GM19193 (cell line): Measurements from ENCODE around the gene NHLRC1.

Experiments used
- POLR2A ChIP-seq: IDR thresholded peaks from 4 replicates; pipeline ENCODE4 v1.6.1; 2011; ENCODE audit not compliant: insufficient read depth, insufficient read length; ENCODE audit errors: extremely low read depth

The NHLRC1 gene

DNA sequence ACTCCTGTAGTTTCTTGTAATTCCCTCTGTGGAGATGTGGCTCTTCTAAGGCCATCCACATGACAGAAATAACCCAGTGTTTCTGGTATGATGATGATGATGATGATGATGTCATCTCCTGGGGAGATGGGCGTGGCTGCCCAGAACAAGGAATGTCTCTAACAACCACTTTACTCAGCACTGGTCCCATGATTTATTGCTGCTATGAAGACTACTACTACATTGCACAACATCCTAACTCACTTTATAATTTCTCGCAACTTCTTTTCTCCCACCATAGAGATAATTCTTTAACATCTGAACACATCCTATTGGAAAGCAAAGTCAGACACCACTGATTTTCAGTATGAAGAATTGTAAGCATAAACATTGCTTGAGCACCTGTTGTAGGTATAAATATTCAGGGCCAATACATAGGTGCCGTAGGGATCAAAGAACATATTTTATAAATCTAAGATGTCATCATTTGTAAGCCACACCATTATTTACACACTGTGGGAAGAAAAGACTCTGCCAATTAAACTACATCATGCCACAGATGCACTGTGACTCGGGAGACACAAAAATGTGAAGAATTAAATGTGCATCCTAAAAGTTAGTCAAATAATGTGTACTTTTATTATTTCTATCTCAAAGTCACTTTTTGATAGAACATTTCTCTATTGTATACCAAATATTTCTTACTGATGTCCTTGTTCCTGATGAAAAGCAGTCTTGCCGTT lies 26.0 kb upstream of the NHLRC1 start:
- no peak for TF ChIP-seq POLR2A

- no peak for TF ChIP-seq POLR2A
Measured at GRCh38 chr6:18147616-18148015, 25.1 kb upstream of the NHLRC1 start.

DNA sequence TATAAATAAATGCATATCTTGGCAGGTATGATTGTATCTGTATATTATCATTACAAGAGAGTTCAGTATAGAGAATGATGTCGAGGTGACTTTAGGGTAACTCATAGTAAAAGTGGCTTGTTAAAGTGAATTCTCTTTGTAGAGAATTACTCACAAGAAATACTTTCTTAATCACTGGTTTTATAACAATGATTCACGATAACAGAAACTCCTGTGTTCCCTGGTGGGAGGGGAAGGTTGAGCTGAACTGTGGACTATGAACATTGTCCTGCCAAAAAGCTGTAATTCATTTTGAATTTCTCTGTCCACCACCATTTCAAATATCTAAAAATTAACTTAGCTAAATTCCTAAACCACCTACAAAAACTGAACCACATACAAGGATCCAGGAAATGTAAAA lies 24.7 kb upstream of the NHLRC1 start:
- no peak for TF ChIP-seq POLR2A

GRCh38 chr6:18142591-18142861 lies 20.0 kb upstream of the NHLRC1 start:
- TF ChIP-seq POLR2A: no peak

DNA sequence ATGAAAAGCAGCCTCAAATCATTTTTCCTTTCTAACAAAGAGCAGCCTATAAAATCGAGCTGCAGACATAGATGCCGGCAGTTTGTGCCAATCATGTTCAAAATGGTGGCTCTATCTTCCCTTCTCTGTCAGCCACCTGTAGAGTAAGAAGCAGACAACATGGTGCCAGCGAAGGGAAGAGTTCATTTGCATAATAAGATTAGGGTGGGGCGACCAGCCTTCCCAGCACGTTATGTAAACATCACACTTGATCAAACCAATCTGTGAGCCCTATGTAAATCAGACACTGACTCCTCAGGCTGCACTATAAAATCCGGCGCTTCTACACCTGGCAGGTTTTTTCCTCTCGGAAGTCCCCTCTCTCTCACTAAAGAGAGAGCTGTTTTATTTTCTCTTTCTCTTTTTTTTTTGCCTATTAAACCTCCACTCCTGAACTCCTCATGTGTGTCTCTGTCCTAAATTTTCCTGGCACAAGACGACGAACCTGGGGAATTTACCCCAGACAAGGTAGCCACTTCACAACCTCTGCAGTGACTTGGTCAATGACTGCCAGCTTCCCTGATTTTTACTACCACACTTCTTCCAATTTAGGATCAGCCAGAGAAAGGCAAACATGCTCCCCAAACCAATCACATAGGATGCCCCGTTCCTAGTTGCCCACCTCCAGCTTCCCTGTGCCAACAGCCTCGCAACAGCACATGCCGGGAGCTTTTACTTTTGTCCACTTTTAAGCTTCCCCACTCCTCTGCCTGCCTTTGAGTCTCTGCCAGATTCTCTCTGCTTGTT lies 19.5 kb upstream of the NHLRC1 start:
- TF ChIP-seq POLR2A: no peak

- TF ChIP-seq POLR2A: no peak
Measured at GRCh38 chr6:18139935-18140621, 17.6 kb upstream of the NHLRC1 start.

- TF ChIP-seq POLR2A: no peak
Measured at GRCh38 chr6:18138906-18139305, 16.4 kb upstream of the NHLRC1 start.

GRCh38 chr6:18136260-18136659 lies 13.8 kb upstream of the NHLRC1 start:
- TF ChIP-seq POLR2A: no peak

DNA sequence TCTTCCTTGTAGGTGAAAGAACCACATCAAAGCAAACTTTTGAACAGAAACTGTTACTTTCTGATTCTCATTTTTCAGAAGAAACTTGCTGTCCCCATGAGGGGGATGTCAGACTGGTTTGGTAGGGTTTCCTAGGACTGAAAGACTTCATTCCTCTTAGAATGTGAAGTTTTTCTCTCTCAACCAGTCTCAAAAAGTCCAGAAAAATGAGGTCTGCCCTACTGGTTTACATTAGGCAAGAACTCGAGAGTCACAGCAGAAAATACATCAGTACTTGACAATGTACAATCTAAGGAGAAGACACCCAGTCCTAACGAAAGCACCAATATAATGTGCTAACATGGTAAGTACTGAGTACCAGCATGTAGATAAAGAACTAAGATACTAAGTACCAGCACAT lies 12.7 kb upstream of the NHLRC1 start:
- TF ChIP-seq POLR2A: no peak

DNA sequence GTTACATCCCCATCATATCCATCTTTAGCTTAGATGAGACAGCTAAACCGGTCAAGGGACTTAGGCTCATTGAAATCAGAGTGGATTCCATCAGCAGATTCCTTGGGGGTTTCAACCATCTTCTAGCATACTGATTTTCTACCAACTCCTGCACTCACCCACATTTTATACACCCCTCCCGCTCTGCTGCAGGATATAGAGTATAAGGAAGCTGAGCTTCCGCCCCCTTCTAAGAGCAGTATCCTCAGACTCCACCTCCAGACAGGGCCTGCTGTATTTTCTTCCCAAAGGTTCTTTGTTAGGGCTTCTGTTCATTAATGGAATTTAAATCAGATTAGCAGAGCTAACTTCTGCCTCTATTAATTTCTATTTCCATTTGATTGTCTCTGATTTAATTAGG lies 9.9 kb upstream of the NHLRC1 start:
- TF ChIP-seq POLR2A: no peak

- TF ChIP-seq POLR2A: no peak
Measured at GRCh38 chr6:18126121-18126520, 3.6 kb upstream of the NHLRC1 start.

DNA sequence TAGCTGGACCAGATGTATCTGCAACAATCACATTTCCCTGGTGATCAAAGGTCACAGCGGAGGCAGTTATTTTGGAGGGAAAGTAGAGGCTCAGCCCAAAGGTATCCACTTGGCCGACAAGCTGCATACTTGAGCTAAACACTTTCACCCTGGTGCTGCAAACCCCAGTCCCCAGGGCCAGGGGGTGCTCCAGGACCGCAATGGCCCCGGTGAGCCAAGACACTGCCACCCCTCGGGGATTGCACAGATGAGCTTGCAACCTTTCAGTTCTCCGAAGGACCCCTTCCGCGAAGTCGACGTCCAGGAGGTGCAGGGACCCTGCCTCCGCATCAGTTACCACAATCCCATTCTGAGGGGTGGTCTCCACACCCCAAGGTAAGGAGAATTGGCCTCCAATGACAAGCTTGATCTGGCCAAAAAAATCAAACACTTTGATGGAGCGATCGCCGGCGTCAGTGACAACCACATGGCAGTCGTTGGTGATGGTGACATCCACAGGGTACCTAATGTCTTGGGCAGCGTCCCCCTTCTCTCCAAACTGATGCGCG lies 823 bp downstream of the NHLRC1 start:
- no peak for TF ChIP-seq POLR2A

DNA sequence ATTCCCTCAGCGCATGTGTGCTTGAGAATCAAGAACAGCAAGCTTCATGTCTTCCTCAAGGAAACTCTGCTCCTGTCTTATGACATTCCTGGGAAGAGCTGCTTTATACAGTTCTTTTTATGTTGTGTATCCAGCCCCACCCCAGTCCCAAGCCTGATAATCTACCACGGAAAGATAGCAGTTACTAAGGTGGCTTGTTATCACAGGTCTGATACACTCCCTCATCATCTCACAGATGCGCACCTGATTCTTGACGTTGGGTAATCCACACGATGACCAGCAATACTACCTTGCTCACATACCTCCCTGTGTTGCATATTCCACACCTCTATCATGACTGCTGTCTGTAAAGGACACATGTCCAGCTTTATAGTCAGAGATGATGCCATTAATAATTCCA lies 3.2 kb downstream of the NHLRC1 start:
- TF ChIP-seq POLR2A: no peak

GRCh38 chr6:18118330-18118729 lies 4.1 kb downstream of the NHLRC1 start:
- no peak for TF ChIP-seq POLR2A

- no peak for TF ChIP-seq POLR2A
Measured at GRCh38 chr6:18117136-18117535, 5.3 kb downstream of the NHLRC1 start.

- no peak for TF ChIP-seq POLR2A
Measured at GRCh38 chr6:18115356-18115755, 7.1 kb downstream of the NHLRC1 start.
